ENCODE measurements around the gene CRABP1.

The CRABP1 gene

GRCh38 chr15:78322724-78323521, 17.2 kb upstream of the CRABP1 start:
- ChIA-PET POLR2A (interaction anchor here (0.8 to 1.3 kb wide), 2 partner anchors 23 to 115 kb away, joined by 3 read pairs; partner anchors contain the start of genes IREB2 and SKIC8), CTCF (interaction anchor here (0.5 to 2.7 kb wide), 6 partner anchors 9 to 133 kb away, joined by 3 to 8 read pairs (median 4); no protein-coding TSS in a partner anchor)
- H3K4me3 ChIP-seq (ENCODE audit: low read depth, low read length), result no peak overlapping the region
- no peak for TF ChIP-seq ZNF214 (tag by site-specific recombination; IDR thresholded peaks at IDR 0.05; ENCODE audit: borderline replicate concordance)
- no peak for TF ChIP-seq ZNF660 (tag by site-specific recombination; IDR thresholded peaks at IDR 0.05)
- TF ChIP-seq ZNF518A (tag by site-specific recombination; conservative IDR thresholded peaks at IDR 0.05; ENCODE audit: low read depth), result 0 out of 2 replicates have a peak, but pooled peaks have one; percentile 32
- 0 out of 2 replicates have a peak, but pooled peaks have one; percentile 6 for TF ChIP-seq ZNF16 (tag by site-specific recombination; IDR thresholded peaks at IDR 0.05; ENCODE audit: low read depth)
- TF ChIP-seq REST (tag by site-specific recombination; IDR thresholded peaks at IDR 0.05), result no peak
- no peak for TF ChIP-seq ZNF184 (tag by site-specific recombination; IDR thresholded peaks at IDR 0.05)
- no peak for TF ChIP-seq ZNF140 (tag by site-specific recombination; IDR thresholded peaks at IDR 0.05)
- TF ChIP-seq ZBTB20 (tag by site-specific recombination; IDR thresholded peaks at IDR 0.05), result no peak
- no peaks in the 10 kb centered on the region for H3K9me3 ChIP-seq (ENCODE audit: control insufficient read depth, insufficient read depth, low read depth, low read length)
- no peaks in the 10 kb centered on the region; the same call in 1 of the 2 replicates for H3K4me1 ChIP-seq (ENCODE audit: control insufficient read depth, insufficient read depth, low read length)
- no peak overlapping the region; the same call in 1 of the 2 replicates for H3K27ac ChIP-seq (ENCODE audit: extremely low read depth, low read depth, low read length)
- no peaks in the 10 kb centered on the region for H3K36me3 ChIP-seq (ENCODE audit: control insufficient read depth in 2 of 2, insufficient read depth in 1 of 2, low read length in 2 of 2)

- no peak overlapping the region for H3K27ac ChIP-seq (ENCODE audit: extremely low read depth, low read depth, low read length)
- ChIA-PET POLR2A (interaction anchor here (1.3 kb wide), 1 partner anchor 114 kb away, joined by 3 read pairs; the partner anchor contains the start of gene IREB2), CTCF (interaction anchor here (0.7 to 2.7 kb wide), 4 partner anchors 9 to 99 kb away, joined by 3 to 8 read pairs (median 5); no protein-coding TSS in a partner anchor)
- H3K9me3 ChIP-seq (ENCODE audit: control insufficient read depth, insufficient read depth, low read depth, low read length), result no peaks in the 10 kb centered on the region
- no peak overlapping the region for H3K4me3 ChIP-seq (ENCODE audit: low read depth, low read length)
- no peaks in the 10 kb centered on the region; the same call in 1 of the 2 replicates for H3K4me1 ChIP-seq (ENCODE audit: control insufficient read depth, insufficient read depth, low read length)
- no peaks in the 10 kb centered on the region for H3K36me3 ChIP-seq (ENCODE audit: control insufficient read depth in 2 of 2, insufficient read depth in 1 of 2, low read length in 2 of 2)
- TF ChIP-seq ZBTB10 (tag by site-specific recombination; IDR thresholded peaks at IDR 0.05) (no peak), ZNF514 (tag by site-specific recombination; IDR thresholded peaks at IDR 0.05) (no peak), ZNF433 (tag by site-specific recombination; IDR thresholded peaks at IDR 0.05; ENCODE audit: low read depth) (no peak), PRDM6 (tag by site-specific recombination; IDR thresholded peaks at IDR 0.05) (no peak), PRDM4 (tag by site-specific recombination; IDR thresholded peaks at IDR 0.05) (no peak), ZNF48 (tag by site-specific recombination; IDR thresholded peaks at IDR 0.05) (no peak), WT1 (tag by site-specific recombination; IDR thresholded peaks at IDR 0.05) (no peak), SP2 (tag by site-specific recombination; IDR thresholded peaks at IDR 0.05) (no peak), ZNF223 (tag by site-specific recombination; IDR thresholded peaks at IDR 0.05) (no peak)
Measured at GRCh38 chr15:78323693-78324092, 16.5 kb upstream of the CRABP1 start.

Measured in HEK293 (cell line).